GM12872 (cell line): Measurements from ENCODE around the gene ABCG4.

ENCODE experiments used
- CTCF ChIP-seq: IDR thresholded peaks from 3 replicates; pipeline ENCODE4 v1.5.1; 2011; ENCODE audit warnings: low read depth, mild to moderate bottlenecking, low read length, moderate library complexity; ENCODE audit not compliant: insufficient read depth

ABCG4 gene

GRCh38 chr11:119181677-119182412 lies 33.0 kb downstream of the ABCG4 start:
- TF ChIP-seq CTCF = no peak

GRCh38 chr11:119185981-119186634 lies 37.3 kb downstream of the ABCG4 start:
- no peak for TF ChIP-seq CTCF

- no peak for TF ChIP-seq CTCF
Measured at GRCh38 chr11:119187123-119187892, 38.5 kb downstream of the ABCG4 start.

GRCh38 chr11:119188067-119188466 lies 39.2 kb downstream of the ABCG4 start:
- TF ChIP-seq CTCF = no peak

- TF ChIP-seq CTCF = no peak
Measured at GRCh38 chr11:119188887-119189286, 40.0 kb downstream of the ABCG4 start.

- TF ChIP-seq CTCF = no peak
Measured at GRCh38 chr11:119189393-119189792, 40.5 kb downstream of the ABCG4 start.

GRCh38 chr11:119190531-119190930 lies 41.7 kb downstream of the ABCG4 start:
- no peak for TF ChIP-seq CTCF
